ENCODE measurements around the gene RHBDL3.

Gene RHBDL3

GRCh38 chr17:32266389-32267301 lies 1.0 kb downstream of the RHBDL3 start:
- DNase-seq (ENCODE audit: low read depth in 3 of 3, low spot score in 1 of 3) = no peak

GRCh38 chr17:32267690-32268205 lies 2.1 kb downstream of the RHBDL3 start:
- no peak for DNase-seq (ENCODE audit: low read depth in 3 of 3, low spot score in 1 of 3)

- no peak for DNase-seq (ENCODE audit: low read depth in 3 of 3, low spot score in 1 of 3)
Measured at GRCh38 chr17:32268734-32269288, 3.2 kb downstream of the RHBDL3 start.

GRCh38 chr17:32269377-32269776 lies 3.7 kb downstream of the RHBDL3 start:
- no peak for DNase-seq (ENCODE audit: low read depth in 3 of 3, low spot score in 1 of 3)

- DNase-seq (ENCODE audit: low read depth in 3 of 3, low spot score in 1 of 3) = no peak
Measured at GRCh38 chr17:32271844-32272243, 6.2 kb downstream of the RHBDL3 start.

GRCh38 chr17:32274101-32274500 lies 8.5 kb downstream of the RHBDL3 start:
- DNase-seq (ENCODE audit: low read depth in 3 of 3, low spot score in 1 of 3) = no peak

- DNase-seq (ENCODE audit: low read depth in 3 of 3, low spot score in 1 of 3) = no peak
Measured at GRCh38 chr17:32274643-32275042, 9.0 kb downstream of the RHBDL3 start.

- DNase-seq (ENCODE audit: low read depth in 3 of 3, low spot score in 1 of 3) = no peak
Measured at GRCh38 chr17:32275060-32276042, 9.7 kb downstream of the RHBDL3 start.

- no peak for DNase-seq (ENCODE audit: low read depth in 3 of 3, low spot score in 1 of 3)
Measured at GRCh38 chr17:32276171-32276601, 10.6 kb downstream of the RHBDL3 start.

- no peak for DNase-seq (ENCODE audit: low read depth in 3 of 3, low spot score in 1 of 3)
Measured at GRCh38 chr17:32277284-32277683, 11.7 kb downstream of the RHBDL3 start.

- DNase-seq (ENCODE audit: low read depth in 3 of 3, low spot score in 1 of 3) = no peak
Measured at GRCh38 chr17:32278815-32279214, 13.2 kb downstream of the RHBDL3 start.

- no peak for DNase-seq (ENCODE audit: low read depth in 3 of 3, low spot score in 1 of 3)
Measured at GRCh38 chr17:32279891-32280716, 14.5 kb downstream of the RHBDL3 start.

- DNase-seq (ENCODE audit: low read depth in 3 of 3, low spot score in 1 of 3) = no peak
Measured at GRCh38 chr17:32281011-32281451, 15.4 kb downstream of the RHBDL3 start.

GRCh38 chr17:32283745-32284201 lies 18.1 kb downstream of the RHBDL3 start:
- DNase-seq (ENCODE audit: low read depth in 3 of 3, low spot score in 1 of 3) = no peak

GRCh38 chr17:32285306-32285705 lies 19.7 kb downstream of the RHBDL3 start:
- no peak for DNase-seq (ENCODE audit: low read depth in 3 of 3, low spot score in 1 of 3)

- no peak for DNase-seq (ENCODE audit: low read depth in 3 of 3, low spot score in 1 of 3)
Measured at GRCh38 chr17:32285746-32286517, 20.3 kb downstream of the RHBDL3 start.

- no peak for DNase-seq (ENCODE audit: low read depth in 3 of 3, low spot score in 1 of 3)
Measured at GRCh38 chr17:32286518-32286900, 20.9 kb downstream of the RHBDL3 start.

- DNase-seq (ENCODE audit: low read depth in 3 of 3, low spot score in 1 of 3) = no peak
Measured at GRCh38 chr17:32287804-32288511, 22.3 kb downstream of the RHBDL3 start.

- DNase-seq (ENCODE audit: low read depth in 3 of 3, low spot score in 1 of 3) = no peak
Measured at GRCh38 chr17:32288615-32289014, 23.0 kb downstream of the RHBDL3 start.

All from stimulated activated CD4-positive, alpha-beta T cell treated with anti-CD3 and anti-CD28 coated beads, TNF-alpha, amount 100 ng/mL, for 1 hour (primary cell).